ENCODE measurements around the gene EFTUD2. TPM values are rescaled to one million over a fixed set of nuclear protein-coding genes. Genes with fewer than 3 reads are reported as not detected.

EFTUD2 gene
- total RNA-seq, 1 experiment from 2014 or later: 150 TPM

DNA sequence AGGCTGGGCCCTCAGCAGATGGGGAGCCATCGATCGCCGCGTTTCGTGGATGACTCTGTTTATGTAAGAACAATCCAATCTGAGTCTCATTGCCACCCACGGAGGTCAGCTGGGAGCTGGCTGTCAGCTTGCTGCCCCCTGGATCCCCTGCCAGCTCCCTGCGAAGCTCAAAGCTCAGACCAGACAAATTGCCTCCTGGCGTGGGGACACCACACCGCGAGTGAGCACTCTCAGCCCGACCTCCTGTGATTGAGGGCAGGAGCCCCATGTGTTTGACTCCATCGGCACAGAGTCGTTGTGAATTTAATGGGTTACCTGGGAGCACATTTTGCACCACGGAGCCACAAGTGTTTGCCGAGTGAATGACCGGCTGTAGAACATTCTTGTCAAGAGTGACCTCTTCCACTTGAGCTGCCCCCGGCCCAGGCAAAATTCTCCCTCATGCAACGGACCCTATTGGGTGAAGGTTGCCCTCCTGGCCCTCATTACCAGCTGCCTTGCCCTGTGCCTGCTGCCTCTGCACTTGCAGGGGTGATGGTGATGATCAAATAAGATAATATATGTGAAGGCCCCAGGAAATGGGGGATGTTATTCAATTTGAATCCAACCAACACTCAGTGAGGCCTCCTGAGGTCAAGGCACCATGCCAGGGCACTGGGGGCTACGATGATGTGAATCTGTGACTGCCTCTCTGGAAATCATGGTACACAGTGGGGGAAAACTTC, 23.7 kb upstream of the EFTUD2 start:
- TF ChIP-seq POLR2AphosphoS5 (IDR thresholded peaks at IDR 0.05; ENCODE audit: low read depth, low read length) (no peak), CEBPB (IDR thresholded peaks at IDR 0.05; ENCODE audit: low read depth) (no peak), EGR1 (IDR thresholded peaks at IDR 0.05; ENCODE audit: low read depth) (no peak), CTCF (IDR thresholded peaks at IDR 0.05 in 2 of 3, conservative IDR thresholded peaks at IDR 0.05 in 1 of 3; ENCODE audit: borderline replicate concordance in 1 of 3, insufficient read depth in 1 of 3, low read depth in 2 of 3, low read length in 2 of 3) (no peak), EZH2 (IDR thresholded peaks at IDR 0.05) (no peak), SIN3A (IDR thresholded peaks at IDR 0.05; ENCODE audit: low read depth) (no peak), ZFX (IDR thresholded peaks at IDR 0.05) (no peak), FOSL1 (IDR thresholded peaks at IDR 0.05; ENCODE audit: low read depth) (no peak), EZH2phosphoT487 (IDR thresholded peaks at IDR 0.05; ENCODE audit: borderline replicate concordance) (no peak), YY1 (IDR thresholded peaks at IDR 0.05; ENCODE audit: extremely low read depth, insufficient replicate concordance, low read depth, low read length) (no peak), ZNF274 (IDR thresholded peaks at IDR 0.05; ENCODE audit: low read depth, low read length) (no peak)
- TF ChIP-seq, protein P1, sequence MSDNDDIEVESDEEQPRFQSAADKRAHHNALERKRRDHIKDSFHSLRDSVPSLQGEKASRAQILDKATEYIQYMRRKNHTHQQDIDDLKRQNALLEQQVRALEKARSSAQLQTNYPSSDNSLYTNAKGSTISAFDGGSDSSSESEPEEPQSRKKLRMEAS (IDR thresholded peaks at IDR 0.05): no peak
- TF ChIP-seq, protein P2, sequence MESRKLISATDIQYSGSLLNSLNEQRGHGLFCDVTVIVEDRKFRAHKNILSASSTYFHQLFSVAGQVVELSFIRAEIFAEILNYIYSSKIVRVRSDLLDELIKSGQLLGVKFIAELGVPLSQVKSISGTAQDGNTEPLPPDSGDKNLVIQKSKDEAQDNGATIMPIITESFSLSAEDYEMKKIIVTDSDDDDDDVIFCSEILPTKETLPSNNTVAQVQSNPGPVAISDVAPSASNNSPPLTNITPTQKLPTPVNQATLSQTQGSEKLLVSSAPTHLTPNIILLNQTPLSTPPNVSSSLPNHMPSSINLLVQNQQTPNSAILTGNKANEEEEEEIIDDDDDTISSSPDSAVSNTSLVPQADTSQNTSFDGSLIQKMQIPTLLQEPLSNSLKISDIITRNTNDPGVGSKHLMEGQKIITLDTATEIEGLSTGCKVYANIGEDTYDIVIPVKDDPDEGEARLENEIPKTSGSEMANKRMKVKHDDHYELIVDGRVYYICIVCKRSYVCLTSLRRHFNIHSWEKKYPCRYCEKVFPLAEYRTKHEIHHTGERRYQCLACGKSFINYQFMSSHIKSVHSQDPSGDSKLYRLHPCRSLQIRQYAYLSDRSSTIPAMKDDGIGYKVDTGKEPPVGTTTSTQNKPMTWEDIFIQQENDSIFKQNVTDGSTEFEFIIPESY (IDR thresholded peaks at IDR 0.05; ENCODE audit: extremely low read depth, insufficient replicate concordance, low read length): no peak
- TF ChIP-seq, protein P3, sequence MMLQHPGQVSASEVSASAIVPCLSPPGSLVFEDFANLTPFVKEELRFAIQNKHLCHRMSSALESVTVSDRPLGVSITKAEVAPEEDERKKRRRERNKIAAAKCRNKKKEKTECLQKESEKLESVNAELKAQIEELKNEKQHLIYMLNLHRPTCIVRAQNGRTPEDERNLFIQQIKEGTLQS (IDR thresholded peaks at IDR 0.05): no peak
- H4K20me1 ChIP-seq (ENCODE audit: insufficient read depth): no peaks in the 10 kb centered on the region
- BruUV-seq (replicated peaks): no TSS peak
- H2AFZ ChIP-seq (ENCODE audit: low read depth, low read length, poor library complexity, severe bottlenecking): no peak overlapping the region
- H3K4me1 ChIP-seq (ENCODE audit: control insufficient read depth in 1 of 2, insufficient read depth in 2 of 2, low read length in 2 of 2): peaks cover 0 to 8% of the 10 kb centered on the region in 2 experiments; a peak in 2 of 4 replicates
- intact Hi-C loops (cut with micrococcal nuclease): no loop called here
- ChIA-PET RAD21 (ENCODE audit: low non-redundant PET in 1 of 2, low total read pairs in 2 of 2, uncharacterized antibody in 2 of 2, unreplicated experiment in 2 of 2) (interaction anchor here in 1 of 2 experiments (0.7 kb wide), 1 partner anchor 97 kb away, joined by 3 read pairs; no protein-coding TSS in a partner anchor), CTCF (no interaction called here), POLR2A (no interaction called here)
- no peaks in the 10 kb centered on the region for H3K79me2 ChIP-seq (ENCODE audit: insufficient read depth, low read length)
- DNase-seq (ENCODE audit: low read depth, low spot score) (no peak), ATAC-seq (no peak)
- no peak overlapping the region for H3K9ac ChIP-seq (ENCODE audit: low read length)
- no peaks in the 10 kb centered on the region for H3K27me3 ChIP-seq (ENCODE audit: insufficient read depth, low read length)
- no peaks in the 10 kb centered on the region for H3K9me2 ChIP-seq (ENCODE audit: insufficient read depth)
- no peaks in the 10 kb centered on the region for H3K9me3 ChIP-seq (ENCODE audit: control insufficient read depth in 1 of 2, insufficient read depth in 1 of 2, low read depth in 1 of 2, low read length in 2 of 2)
- H3K27ac ChIP-seq (ENCODE audit: low read depth, low read length): no peak overlapping the region
- peaks cover 20 to 21% of the 10 kb centered on the region in 2 experiments; a peak in 3 of 4 replicates for H3K36me3 ChIP-seq (ENCODE audit: control insufficient read depth in 1 of 2, insufficient read depth in 2 of 2, low read length in 2 of 2)
- no peak overlapping the region for H3K4me3 ChIP-seq (replicated peaks in 1 of 2; ENCODE audit: low read depth in 1 of 2, low read length in 2 of 2)
- H3K4me2 ChIP-seq (ENCODE audit: low read length): no peak overlapping the region
